Type B pancreatic cell (in vitro differentiated cells): Measurements from ENCODE around the gene CAPN10. TPM values are rescaled to one million over a fixed set of nuclear protein-coding genes. Genes with fewer than 3 reads are reported as not detected.

Source experiments
- DNase-seq: peaks from one replicate; pipeline ENCODE4 v3.0.0; 2021; ENCODE audit warnings: mixed read lengths; ENCODE audit not compliant: unreplicated experiment; ENCODE audit errors: extremely low spot score
- H3K27ac Mint-ChIP-seq: 2 replicates; pipeline ENCODE4 v1.8.0; 2021; ENCODE audit warnings: mild to moderate bottlenecking, mixed read lengths
- H3K27me3 Mint-ChIP-seq: 2 replicates; pipeline ENCODE4 v1.8.0; 2021; ENCODE audit warnings: mixed read lengths
- H3K36me3 Mint-ChIP-seq: 2 replicates; pipeline ENCODE4 v1.8.0; 2021; ENCODE audit warnings: mixed read lengths
- H3K4me1 Mint-ChIP-seq: one replicate; pipeline ENCODE4 v1.8.0; 2021; ENCODE audit warnings: mixed read lengths; ENCODE audit not compliant: unreplicated experiment
- H3K4me3 Mint-ChIP-seq: 2 replicates; pipeline ENCODE4 v1.8.0; 2021; ENCODE audit warnings: mild to moderate bottlenecking, mixed read lengths
- H3K9me3 Mint-ChIP-seq: 2 replicates; pipeline ENCODE4 v1.8.0; 2021; ENCODE audit warnings: mixed read lengths
- total RNA-seq: library from RNA; stranded (reverse); gene quantifications from 2 replicates; pipeline ENCODE4 v1.2.1, GENCODE V29; 2021; ENCODE audit warnings: low replicate concordance
- TF ChIP-seq, protein P1 (sequence below): fragments of 200-600 bp; sonication (generic); conservative IDR thresholded peaks from 2 replicates; pipeline ENCODE4 v1.5.0; 2021; ENCODE audit warnings: antibody characterized with exemption, mild to moderate bottlenecking

CAPN10 gene
- total RNA-seq, 1 donor from 2014 or later, result 55.2 TPM

DNA sequence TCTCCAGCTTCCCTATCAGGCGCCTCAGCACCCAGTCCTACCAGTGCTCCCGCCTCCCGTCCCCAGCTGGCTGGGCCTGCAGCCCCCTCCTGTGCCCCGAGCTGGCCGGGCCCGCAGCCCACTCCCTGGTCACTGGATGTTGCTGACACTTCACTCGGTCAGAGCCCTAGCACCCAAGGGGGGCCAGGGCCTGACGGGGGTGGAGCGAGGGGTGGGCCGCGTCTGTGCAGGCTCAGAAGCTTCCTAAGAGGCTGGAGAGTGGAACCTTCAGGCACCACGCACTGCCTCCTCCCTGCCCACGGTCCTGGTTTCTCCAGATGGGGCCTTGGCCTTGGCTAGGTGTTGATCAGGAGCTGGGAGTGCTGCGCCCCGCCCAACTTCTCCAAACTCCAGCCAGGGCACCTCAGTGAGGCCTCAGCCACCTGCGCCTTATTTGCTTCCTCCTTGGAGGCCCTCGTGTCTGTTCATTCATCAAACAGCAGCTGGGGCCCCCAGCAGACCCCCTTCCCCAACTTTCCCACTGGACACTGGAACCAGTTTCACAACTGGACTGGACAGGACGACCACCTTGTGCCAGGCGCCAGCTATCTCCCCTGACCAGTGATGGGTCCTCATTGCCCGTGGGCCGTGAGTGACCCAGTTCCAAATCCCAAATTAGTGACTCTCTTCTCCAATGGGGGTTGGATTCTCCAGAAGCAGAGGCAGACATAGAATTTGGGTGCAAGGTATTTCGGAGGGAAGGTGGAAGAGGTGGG lies 16.7 kb downstream of the CAPN10 start:
- TF ChIP-seq, protein P1, sequence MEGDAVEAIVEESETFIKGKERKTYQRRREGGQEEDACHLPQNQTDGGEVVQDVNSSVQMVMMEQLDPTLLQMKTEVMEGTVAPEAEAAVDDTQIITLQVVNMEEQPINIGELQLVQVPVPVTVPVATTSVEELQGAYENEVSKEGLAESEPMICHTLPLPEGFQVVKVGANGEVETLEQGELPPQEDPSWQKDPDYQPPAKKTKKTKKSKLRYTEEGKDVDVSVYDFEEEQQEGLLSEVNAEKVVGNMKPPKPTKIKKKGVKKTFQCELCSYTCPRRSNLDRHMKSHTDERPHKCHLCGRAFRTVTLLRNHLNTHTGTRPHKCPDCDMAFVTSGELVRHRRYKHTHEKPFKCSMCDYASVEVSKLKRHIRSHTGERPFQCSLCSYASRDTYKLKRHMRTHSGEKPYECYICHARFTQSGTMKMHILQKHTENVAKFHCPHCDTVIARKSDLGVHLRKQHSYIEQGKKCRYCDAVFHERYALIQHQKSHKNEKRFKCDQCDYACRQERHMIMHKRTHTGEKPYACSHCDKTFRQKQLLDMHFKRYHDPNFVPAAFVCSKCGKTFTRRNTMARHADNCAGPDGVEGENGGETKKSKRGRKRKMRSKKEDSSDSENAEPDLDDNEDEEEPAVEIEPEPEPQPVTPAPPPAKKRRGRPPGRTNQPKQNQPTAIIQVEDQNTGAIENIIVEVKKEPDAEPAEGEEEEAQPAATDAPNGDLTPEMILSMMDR, result no peak
- peaks cover 9% of the 10 kb centered on the region for H3K4me1 Mint-ChIP-seq
- H3K27me3 Mint-ChIP-seq, result no peaks in the 10 kb centered on the region
- H3K4me3 Mint-ChIP-seq, result no peak overlapping the region
- H3K36me3 Mint-ChIP-seq, result peaks cover 3% of the 10 kb centered on the region
- no peak for DNase-seq
- H3K9me3 Mint-ChIP-seq, result no peaks in the 10 kb centered on the region
- no peak overlapping the region for H3K27ac Mint-ChIP-seq

DNA sequence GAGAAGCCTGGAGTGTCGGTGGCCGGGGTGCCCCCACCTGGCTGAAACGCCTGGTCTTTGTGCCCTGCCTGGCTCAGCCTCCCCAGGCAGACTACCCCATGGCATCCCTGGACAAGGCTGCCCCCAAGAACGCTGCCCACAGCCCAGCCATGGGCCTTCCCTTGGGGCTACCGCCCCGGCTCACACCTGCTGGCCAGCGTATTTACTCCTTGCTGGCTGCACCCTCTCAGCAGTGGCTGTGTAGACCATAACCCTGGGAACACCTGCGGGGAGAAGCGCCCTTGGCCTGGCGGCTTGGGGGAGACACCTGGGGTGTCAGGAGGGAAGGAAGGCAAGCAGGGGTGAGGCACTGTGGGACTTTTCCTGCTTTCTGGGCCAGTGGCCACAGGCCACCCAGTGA lies 17.3 kb downstream of the CAPN10 start:
- Mint-ChIP-seq H3K27ac (no peak overlapping the region), H3K4me1 (peaks cover 9% of the 10 kb centered on the region)
- TF ChIP-seq, protein P1, result no peak

DNA sequence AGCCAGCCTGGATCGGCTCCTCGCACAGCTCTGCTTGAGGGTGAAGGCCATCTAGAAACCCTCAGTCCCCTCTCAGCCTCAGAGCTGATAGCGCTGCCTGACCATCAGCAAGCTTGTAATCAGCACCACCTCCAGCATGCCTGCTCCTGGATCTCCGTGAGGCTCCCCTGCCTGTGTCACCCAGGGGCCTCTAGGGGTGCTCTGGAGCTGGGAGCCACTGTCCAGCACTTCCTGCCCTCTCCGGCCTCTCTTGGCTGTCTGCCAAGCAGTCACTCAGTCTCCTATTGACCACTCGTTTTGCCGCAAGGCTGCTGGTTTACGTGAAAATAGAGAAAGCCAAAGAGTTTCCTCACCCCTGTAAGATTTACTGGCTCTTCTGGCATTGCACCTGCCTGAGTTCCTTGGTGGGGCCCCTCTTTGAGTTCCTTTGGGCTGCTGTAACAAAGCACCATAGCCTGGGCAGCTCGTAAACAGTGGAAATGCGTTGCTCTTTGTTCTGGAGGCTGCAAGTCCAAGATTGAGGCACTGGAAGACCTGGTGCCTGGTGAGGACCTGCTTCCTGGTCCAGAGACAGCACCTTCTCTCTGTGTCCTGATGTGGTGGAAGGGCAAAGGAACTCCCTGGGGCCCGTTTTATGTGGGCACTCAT lies 17.9 kb downstream of the CAPN10 start:
- Mint-ChIP-seq H3K9me3 (no peaks in the 10 kb centered on the region), H3K27ac (peak overlapping the region; percentile 36), H3K27me3 (no peaks in the 10 kb centered on the region), H3K4me1 (peaks cover 9% of the 10 kb centered on the region), H3K36me3 (peaks cover 3% of the 10 kb centered on the region), H3K4me3 (no peak overlapping the region)
- TF ChIP-seq, protein P1, result peak; percentile 70
- no peak for DNase-seq

More for the DNA sequence above, 17.3 kb downstream of the CAPN10 start:
- Mint-ChIP-seq H3K36me3 (peaks cover 3% of the 10 kb centered on the region), H3K27me3 (no peaks in the 10 kb centered on the region), H3K9me3 (no peaks in the 10 kb centered on the region), H3K4me3 (no peak overlapping the region)
- no peak for DNase-seq

DNA sequence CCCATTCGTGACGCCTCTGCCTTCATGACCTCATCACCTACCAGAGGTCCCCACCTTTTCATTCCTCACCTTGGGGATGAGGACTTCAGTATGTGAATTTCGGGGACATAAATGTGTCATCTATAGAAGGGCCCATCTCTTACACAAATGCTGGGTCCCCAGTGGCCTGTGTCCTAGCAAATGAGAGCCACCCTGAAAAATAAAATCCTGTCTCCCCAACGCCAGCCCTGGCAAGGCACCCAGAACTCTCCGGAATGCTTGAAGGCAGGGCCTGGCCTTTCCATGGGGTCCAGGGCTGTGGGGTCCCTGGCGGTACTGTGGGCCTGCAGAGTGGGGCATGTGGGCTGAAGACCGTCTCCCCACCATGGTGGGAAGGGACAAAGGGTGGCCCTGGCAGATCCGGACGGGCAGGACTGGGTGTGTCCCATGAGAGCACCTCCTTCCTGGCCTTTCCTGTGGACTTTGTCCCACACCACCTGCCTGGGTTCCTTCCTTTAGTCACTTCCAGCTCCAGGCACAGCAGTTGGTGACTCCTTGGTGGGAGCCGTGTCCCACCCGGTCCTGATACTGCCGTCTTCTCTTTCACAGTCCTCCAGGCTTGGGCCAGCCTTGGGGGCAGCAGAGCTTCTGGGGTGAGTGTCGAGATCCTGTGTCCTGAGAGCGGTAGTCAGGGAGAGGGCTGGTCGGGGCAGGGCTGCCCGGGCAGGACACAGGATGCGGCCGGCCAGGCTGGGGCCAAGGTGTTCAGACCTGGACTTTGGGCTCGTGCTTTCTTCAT lies 18.6 kb downstream of the CAPN10 start:
- H3K36me3 Mint-ChIP-seq, result peaks cover under 1% of the 10 kb centered on the region
- no peak for DNase-seq
- TF ChIP-seq, protein P1, result no peak
- H3K27ac Mint-ChIP-seq, result no peak overlapping the region
- no peaks in the 10 kb centered on the region for H3K9me3 Mint-ChIP-seq
- H3K27me3 Mint-ChIP-seq, result no peaks in the 10 kb centered on the region
- H3K4me3 Mint-ChIP-seq, result no peak overlapping the region
- H3K4me1 Mint-ChIP-seq, result peaks cover 9% of the 10 kb centered on the region

DNA sequence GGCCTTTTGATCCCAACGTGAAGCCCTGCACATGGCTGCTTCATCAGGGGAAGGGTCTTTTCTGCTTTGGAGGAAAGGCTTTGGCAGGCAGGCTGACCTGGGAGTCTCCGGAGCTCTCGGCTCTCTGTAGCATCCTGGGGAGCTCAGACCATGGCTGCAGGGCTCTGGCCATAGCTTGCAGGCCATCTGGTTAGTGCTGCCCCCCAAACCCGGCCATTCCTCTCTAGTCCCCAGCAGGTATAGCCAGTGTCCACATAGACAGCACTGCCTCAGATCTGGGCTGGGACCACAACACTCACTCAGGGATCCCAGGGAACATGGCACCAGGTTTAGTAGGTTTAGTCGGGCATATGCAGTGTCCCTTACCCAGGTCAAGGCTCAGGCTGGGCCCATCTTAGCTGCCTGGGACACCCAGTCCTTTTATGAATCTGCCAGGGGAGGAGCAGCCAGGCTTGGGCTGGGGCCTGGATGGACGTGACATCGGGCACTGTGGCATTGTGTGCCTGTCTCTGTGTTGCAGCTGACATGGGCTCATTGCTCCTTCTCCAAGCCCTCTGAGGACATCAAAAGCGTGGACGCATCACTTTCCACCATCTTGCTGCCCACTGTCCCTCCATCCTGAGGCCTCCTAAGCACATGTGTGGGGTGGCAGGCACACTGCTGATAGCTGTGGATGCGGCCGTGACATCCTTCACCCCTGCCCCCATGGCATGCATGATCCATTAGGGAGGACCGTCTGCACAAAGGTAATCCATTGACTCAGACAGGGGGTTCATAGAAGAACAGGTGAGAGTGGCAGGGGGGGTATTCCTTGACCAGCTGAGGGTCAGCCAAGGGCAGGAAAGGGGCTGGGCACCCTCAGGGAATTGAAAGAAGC lies 19.6 kb downstream of the CAPN10 start:
- no peaks in the 10 kb centered on the region for H3K9me3 Mint-ChIP-seq
- peaks cover under 1% of the 10 kb centered on the region for H3K36me3 Mint-ChIP-seq
- H3K27ac Mint-ChIP-seq, result no peak overlapping the region
- DNase-seq, result no peak
- peaks cover 9% of the 10 kb centered on the region for H3K4me1 Mint-ChIP-seq
- TF ChIP-seq, protein P1, result no peak
- H3K27me3 Mint-ChIP-seq, result no peaks in the 10 kb centered on the region
- no peak overlapping the region for H3K4me3 Mint-ChIP-seq
